ENCODE results near the gene PSTPIP1.

Gene PSTPIP1

DNA sequence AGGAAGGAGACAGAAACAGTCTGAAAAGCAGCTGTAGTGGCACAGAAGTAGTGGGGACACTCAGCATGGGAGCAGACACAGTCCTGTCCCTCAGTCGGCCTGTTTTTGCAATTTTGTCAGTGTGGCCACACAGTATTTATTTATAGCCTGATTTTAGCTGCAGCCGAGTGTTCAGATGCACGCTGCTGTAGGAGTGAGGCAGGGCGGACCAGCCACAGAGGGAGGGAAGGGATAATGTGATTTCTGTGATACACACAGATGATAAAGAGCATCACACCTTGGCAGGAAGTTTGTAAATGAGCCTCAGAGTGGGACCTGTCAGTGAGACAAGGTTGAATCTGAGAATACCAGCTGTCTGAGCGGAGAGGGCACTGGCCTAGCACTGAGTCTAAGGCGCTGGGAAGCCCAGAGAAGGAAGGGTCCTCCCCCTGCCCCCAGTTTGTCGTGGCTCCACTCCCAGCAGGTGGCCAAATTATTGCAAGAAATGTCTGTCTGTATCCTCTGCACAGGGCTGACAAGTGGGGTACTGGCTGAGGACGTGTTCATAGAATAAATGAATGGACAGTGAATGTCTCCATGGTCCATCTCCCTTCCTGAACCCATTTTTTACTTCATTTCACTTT, 3.8 kb downstream of the PSTPIP1 start:
- DNase-seq (ENCODE audit: low read depth in 2 of 2, low spot score in 1 of 2): no peak

DNA sequence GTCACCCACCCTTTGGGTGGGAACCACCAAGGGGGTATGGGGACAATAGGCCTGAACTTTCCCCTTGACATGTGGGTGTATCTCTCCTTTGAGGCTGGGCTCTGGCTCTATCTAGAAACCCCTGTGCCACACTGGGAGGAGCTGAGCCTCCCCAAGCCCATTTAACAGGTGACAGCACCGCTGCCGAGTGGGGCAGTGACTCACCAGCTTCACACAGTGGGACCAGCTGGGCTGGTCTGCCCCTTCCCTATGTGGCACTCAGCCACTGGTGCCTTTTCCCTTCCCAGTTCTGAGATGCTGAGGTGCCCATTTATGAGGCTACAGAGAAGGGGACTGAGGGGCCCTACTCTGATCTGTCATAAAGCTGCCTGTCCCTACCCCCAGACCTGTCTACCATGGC, 5.1 kb downstream of the PSTPIP1 start:
- DNase-seq (ENCODE audit: low read depth in 2 of 2, low spot score in 1 of 2): no peak

DNA sequence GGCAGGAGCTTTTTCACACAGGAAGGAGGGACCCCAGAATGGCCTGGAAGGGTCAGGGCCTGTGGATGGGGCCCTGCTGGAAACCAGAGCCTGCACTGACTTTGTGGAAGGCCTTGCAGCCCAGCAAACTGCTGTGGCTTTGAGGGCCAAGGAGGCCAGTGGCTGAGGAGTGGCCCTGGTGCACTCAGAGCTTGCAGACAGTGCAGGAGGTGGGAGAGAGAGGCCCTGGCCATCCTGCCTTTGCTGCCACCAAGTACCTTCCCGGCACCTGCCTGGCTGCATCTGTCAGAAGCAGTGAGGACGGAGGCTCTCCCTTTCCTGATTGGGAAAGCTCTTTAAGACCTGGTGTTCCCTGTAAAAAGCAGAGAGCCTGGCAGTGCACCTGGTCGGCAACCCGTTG, 6.4 kb downstream of the PSTPIP1 start:
- no peak for DNase-seq (ENCODE audit: low read depth in 2 of 2, low spot score in 1 of 2)

DNA sequence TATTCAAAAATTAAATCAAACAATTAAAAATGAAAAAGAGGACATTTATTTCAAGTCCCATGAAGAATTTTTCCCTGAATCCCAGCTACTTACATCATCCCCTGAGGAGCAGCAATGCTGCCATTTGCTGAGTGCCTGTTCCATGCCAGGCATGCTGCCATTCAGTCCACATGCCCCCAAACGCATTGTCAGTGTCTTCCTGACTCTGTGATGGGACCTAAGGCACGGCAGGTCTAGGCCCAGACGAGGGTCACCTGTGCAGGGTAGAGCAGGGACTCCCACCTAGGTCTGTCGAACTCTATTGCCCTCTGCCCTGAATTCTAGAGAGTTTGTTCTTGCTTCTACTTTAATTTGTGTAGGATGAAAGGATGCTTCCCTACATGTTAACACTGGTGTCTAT, 7.0 kb downstream of the PSTPIP1 start:
- DNase-seq (ENCODE audit: low read depth in 2 of 2, low spot score in 1 of 2): no peak

DNA sequence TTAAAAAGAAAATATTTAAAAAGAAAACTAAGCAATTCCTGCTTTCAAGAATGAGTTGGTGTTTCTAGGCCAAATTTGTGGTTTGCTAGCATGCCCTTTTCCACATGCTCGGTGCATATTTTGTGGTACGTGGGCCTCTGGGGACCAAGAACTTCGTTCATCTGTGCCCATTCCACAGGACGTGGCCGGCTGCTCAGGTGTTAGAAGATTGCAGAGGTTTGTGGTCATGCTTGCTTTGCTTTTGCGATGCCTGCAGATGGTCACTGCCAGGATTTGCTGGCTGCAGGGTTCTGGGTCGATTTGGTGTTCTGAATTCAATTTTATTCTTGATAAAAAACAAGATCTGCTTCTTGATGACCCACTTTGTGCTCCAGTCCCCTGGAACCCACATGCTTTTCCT, 7.5 kb downstream of the PSTPIP1 start:
- no peak for DNase-seq (ENCODE audit: low read depth in 2 of 2, low spot score in 1 of 2)

DNA sequence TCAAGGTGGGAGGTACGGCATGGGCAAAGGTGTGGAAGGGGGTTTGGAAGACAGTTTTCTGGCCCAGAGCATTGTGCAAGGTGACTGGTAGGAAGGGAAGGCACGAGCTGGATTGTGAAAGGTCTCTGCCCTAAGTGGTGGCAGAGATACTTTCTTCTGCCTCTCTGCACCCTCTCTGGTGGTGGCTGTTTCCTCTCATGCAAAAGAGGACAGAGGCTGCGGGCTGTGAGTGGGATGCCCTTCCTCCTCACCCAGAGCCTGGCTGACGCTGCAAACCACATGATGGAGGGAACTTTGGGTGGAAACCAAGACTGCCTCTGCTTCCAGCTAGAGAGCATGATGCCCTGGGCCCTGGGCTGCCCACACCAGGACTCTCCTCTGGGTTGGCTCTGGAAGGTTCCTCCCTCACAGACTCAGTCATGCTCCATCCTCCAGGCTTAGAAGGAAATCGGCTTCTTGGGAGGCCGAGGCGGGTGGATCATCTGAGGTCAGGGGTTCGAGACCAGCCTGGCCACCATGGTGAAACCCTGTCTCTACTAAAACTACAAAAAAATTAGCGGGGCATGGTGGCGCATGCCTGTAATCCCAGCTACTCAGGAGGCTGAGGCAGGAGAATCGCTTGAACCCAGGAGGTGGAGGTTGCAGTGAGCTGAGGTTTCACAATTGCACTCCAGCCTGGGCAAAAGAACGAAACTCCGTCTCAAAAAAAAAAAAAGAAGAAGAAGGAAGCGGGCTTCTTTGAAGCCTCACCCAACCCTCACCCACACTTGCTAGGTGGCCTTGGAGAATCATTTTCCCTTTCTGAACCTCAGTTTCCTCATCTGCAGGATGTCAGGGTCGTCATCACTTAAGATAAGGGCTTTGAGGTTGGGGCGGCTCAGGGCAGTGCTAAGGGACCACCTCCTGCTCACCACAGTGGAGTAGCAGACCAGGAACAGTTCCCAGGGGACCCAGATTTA, 8.3 kb downstream of the PSTPIP1 start:
- peak; percentile 42 to 59 for DNase-seq (ENCODE audit: low read depth in 2 of 2, low spot score in 1 of 2)

DNA sequence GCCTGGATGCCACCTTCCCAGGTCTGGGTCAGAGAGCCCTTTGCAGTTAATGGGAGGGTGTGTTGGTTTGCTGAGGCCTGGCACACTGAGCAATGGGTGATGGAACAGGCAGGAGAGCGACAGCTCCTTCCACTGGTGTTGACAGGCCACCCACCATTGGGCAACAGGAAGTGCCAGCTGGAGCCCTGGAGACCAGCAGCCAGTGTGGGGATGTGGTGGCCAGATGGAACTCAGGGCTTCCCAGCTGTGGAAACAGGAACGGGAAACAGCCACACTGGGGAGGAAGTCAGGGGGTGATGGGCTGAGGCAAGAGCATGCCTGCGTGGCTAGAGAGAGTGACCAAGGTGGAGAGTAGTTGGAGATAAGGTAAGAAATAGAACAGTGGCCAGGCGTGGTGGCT, 9.3 kb downstream of the PSTPIP1 start:
- no peak for DNase-seq (ENCODE audit: low read depth in 2 of 2, low spot score in 1 of 2)

DNA sequence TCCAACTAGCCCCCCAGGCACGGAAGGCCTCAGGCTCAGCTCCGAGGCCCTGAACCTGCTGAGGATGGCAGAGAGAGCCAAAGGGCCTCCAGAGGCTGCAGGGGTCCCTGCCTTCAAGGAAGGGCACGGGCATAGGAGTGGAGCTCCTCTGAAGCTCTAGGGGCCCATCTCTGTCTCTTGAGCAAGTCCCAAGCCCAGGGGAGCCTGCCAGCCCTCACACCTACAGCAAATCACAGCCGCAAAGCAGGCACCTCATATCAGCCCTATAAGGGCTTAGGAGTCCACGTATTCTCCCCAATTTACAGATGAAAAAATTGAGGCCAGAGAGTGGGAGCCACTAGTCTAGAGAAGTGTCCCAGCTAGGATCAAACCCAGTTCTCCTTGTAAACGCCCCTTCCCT, 14.2 kb downstream of the PSTPIP1 start:
- no peak for DNase-seq (ENCODE audit: low read depth in 2 of 2, low spot score in 1 of 2)

DNA sequence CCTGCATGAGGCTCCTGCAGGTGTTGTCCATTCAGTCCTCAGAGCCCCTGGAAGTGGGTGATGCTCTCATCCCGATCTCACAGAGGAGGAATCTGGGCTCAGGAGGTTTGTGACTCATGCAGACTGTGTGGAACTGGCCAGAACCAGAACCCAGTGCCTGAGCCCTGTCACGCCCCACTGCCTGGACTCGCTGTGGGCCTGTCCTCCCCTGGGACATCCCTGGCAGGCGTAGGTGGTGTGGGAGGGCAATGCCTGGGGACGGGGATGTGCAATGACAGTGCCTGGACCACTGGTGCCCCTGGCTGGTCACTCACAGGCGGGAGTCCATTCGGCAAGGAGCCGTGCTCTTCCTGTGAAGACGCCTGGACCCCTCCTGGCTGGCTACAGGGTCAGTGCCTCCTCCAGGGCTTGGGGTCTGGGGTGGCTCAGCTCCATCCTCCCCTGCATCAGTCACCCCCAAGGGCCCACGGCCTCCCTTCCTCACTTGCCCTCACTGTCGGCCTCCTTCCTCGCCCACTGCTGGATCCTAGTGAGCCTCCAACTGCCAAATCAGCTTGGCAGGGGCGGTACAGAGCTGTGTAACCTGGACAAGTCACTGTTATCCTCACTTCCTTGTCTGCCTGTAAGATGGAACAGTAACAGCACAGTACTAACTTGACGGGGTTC, 14.9 kb downstream of the PSTPIP1 start:
- no peak for DNase-seq (ENCODE audit: low read depth in 2 of 2, low spot score in 1 of 2)

DNA sequence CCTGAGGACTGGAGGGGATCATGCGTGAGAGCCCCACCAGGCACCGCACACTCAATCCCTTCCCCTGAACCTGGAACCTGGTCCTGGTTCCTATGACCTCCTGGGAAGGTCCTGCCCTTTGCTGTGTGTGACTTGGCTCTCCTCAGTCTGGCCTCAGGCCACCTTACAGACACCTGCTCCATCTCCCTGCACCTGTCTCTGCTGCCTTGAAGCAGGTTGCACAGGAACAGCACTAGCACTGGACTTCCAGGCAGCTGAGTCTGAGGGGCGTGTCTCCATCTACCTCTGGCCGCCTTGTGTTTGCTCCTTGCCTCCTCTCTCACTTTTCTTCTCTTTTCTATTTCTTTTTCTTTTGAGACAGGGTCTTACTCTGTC, 15.4 kb downstream of the PSTPIP1 start:
- no peak for DNase-seq (ENCODE audit: low read depth in 2 of 2, low spot score in 1 of 2)

DNA sequence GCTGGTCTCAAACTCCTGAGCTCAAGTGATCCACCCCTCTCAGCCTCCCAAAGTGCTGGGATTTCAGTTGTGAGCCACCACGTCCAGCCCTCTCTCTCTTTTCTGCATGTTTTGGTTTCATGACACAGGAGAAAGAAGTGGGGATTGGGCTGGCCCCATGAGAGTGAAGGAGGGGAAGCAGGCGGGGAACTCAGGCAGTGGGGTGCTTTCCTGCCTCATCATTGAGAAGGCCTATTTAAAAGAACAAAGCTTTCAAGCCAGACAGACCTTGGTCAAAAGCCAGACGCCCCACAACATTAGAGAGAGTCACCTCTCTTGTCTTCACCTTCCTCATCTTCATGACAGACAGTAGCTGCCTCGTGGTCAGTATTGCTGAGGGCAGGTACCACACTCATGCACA, 15.9 kb downstream of the PSTPIP1 start:
- no peak for DNase-seq (ENCODE audit: low read depth in 2 of 2, low spot score in 1 of 2)

DNA sequence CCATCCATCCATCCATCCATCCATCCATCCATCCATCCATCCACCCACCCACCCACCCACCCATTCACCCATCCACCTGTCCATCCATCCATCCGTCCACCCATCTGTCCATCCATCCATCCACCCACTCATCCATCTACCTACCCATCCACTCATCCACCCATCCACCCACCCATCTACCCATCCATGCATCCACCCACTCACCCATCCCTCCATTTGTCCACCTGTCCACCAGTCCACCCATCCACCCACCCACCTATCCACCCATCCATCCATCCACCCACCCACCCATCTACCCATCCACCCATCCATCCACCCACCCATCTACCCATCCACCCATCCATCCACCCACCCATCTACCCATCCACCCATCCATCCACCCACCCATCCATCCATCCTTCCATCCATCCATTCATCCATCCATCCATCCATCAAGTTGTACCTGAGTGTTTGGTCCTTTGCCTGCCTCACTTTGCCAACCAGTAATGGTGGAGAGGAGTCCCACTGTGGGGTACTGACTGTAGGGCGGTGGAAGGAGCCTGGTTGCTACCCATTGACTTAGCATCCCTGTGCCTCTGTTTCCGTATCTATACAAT, 17.3 kb downstream of the PSTPIP1 start:
- no peak for DNase-seq (ENCODE audit: low read depth in 2 of 2, low spot score in 1 of 2)

DNA sequence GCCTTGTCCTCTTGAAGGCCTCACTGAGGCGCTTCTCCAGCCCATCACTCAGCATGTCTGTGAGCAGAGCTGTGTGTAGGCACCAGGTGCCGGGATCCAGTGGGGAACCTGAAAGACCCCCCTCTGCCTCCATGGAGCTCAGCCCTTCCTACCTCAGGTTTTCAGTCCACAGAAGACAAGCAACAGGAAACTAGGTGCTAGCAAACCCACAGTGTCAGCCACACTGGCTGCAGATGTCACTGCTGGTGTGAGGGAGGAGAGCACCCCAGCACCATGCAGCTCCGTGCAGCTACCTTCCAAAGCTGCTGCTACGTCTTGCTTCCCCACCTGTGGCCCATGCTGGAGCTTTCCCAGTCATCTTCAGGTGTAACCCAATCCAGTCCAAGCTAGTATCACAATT, 17.9 kb downstream of the PSTPIP1 start:
- no peak for DNase-seq (ENCODE audit: low read depth in 2 of 2, low spot score in 1 of 2)

DNA sequence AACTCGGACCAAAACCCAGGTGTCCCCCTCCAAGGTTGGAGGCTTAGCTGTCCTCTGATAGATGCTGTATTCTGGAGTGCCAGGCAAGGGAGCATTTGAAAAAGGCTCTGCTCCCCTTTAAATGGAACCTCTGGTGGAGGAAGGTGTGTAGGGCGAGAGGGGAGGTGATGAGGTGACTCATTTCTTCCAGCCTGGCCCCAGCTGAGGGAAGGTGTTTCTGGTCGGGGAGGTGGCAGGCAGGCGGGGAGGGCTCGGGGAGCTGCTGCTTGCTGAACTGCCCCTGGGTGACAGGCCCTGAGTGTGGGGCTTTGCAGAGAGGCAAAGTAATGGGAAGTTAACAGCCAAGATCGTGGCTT, 18.8 kb downstream of the PSTPIP1 start:
- DNase-seq (ENCODE audit: low read depth in 2 of 2, low spot score in 1 of 2): peak; percentile 72 to 89

DNA sequence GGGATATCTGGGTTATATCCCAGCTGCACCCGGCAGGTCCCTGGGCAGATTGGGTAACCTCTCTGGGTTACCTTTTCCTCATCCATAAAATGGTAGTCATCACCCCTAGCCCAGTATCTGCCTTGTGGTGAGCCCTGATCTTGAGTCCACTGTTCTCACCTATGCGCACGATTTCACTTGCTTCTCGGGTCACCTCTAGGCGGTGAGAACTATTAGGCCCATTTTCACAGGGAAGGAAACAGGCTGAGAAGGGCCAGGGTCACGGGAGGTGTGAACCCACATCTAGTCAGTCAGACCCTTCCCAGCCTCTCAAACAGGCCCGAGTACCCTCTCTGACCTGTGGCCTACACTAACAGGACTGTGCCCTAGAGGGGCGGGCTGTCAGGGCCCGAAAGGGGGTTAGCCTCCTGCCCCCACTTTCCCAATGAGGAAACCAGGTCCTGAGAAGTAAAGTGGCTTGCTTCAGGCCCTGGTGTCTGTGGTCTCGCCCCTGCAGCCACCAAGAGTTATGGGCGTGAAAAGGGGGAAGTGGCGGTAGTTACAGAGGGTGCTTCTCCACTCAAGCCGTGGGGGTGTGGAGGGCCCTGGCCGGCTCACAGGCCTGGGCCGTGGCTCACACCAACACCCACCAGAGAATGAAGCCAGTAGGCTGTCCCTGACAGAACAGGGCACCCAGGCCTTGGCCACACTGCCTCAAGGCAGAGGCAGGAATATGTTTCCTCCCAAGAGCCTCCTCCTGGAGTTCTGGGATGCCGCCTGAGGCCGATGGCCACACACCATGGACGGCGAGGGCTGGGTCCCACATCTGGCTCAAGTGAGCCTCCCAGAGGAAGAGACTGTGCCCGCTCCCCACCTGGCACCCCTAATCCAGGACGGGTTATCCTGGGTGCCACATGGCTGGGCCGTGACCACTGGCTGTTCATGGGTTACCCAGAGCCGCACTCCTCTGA, 19.5 kb downstream of the PSTPIP1 start:
- DNase-seq (ENCODE audit: low read depth in 2 of 2, low spot score in 1 of 2): no peak

DNA sequence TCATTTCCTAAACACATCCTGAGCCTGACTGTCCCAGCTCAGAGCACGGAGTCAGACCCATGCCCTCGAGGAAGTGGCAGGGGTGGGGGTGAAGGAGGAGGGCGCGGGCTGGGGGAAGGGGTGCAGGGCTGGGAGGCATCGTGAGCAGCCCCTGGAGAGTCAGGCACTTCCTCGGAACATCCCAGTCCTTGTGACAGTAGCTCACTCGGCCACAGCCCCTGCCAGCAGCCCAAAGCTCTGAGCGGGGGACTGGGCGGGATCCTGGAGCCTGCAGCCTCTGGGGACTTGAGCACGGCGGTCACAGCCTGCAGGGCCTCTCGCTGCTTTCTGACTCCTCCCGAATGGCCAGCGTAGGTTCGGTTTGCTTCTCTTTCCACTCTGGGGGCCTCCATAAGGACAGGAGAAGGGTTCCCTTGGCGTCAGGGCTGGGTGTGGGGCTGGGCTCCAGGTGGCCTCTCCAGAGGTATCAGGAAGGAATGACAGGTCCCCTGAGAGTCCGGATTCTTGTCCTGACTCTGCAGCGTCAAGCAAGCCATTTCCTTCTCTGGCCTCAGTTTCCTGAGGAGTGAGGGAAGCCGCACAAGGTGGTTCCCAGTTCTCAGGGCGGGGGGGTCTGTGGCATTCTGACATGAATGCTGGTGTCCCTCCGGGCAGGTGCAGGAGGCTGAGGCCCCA, 20.9 kb downstream of the PSTPIP1 start:
- DNase-seq (ENCODE audit: low read depth in 2 of 2, low spot score in 1 of 2): no peak

DNA sequence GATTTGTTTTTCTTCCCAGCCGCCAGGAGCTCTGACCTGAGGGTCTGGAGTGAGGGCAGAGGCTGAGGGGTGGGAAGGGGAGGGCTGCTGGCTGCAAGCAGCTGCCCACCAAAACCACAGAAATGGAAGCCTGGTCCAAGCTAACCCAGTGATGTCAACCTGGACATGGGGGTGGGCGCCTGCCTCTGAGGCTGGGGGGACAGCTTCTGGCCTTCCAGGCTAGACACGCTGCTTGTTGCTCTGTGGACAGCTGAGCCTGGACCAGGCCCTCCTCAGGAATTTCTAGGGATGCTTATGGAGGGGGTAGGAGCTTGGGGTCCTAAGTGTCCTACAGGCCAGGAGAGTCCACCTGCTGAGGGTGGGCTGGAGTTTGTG, 21.4 kb downstream of the PSTPIP1 start:
- no peak for DNase-seq (ENCODE audit: low read depth in 2 of 2, low spot score in 1 of 2)

DNA sequence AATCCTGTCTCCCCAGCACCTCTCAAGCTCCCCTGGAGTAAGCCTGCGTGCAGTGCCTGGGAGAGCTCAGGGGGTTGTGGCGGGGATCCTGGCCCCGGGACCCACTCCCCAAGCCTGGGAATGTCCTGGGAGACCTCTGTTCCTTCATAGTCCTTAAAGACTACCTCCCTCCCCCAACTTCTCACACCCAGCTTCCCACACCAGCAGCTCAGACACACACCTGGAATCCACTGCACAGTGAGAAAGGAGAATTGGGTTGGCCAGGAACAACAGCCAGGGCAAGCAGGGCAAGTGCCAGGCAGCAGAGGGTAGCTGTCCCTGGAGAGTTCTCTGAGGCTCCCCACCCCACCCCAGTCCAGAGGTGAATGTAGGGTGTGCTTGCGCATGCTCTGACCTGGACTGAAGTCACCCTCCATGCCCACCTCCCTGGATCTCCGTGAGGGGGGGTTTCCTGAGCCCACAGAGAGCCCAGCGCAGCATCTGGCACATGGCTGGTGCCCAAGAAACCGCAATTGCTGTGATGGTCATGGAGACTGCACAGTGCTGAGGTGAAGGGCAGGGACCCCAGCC, 22.2 kb downstream of the PSTPIP1 start:
- no peak for DNase-seq (ENCODE audit: low read depth in 2 of 2, low spot score in 1 of 2)

DNA sequence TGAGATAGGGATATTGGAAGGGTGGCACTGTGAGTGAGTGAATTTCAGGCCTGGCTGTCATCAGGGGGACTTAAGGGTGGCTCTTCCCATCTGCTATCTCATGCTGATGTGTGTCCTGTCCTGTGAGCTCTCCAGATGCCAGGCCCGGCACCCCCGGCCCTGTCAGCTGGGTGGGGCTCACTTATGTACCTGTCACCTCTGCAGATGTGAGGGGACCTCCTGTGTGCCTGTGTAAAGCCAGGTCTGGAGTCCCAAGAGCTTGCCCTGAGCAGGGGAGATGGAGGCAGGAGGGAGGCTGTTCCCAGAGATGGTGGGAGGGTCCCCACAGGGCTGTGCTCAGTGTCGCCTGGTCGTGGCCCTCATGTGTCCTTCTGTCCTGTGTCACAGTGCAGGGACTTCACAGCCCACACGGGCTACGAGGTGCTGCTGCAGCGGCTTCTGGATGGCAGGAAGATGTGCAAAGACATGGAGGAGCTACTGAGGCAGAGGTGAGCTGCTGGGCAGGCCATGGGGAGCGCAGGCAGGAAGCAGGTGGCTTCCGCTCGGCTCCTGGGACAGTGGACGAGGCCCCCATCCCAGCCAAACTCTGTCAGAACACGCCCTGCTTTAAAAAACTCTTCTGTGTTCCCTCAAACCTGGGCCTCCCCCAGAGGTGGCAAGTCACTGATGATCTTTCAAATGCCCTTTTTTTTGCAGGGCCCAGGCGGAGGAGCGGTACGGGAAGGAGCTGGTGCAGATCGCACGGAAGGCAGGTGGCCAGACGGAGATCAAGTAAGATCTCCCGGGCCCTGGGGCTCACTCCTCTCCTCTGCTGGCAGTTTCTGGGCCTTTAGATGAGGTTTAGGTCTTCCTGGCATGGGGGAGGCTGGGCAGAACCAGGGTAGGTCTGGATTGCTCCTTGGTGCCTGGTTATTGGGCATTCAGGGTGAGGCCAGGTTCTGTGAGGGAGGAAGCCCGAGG, 23.1 kb downstream of the PSTPIP1 start:
- no peak for DNase-seq (ENCODE audit: low read depth in 2 of 2, low spot score in 1 of 2)

All from stimulated activated CD8-positive, alpha-beta memory T cell treated with anti-CD3 and anti-CD28 coated beads, Interleukin-4, amount 100 ng/mL, for 4 hours (primary cell).